Colon (tissue), 2 donors: ENCODE data around the gene PI4KA.

Source experiments
- FAIRE-seq: peaks from 2 replicates; lab custom pipeline; 2012; peaks lifted over from hg19 to GRCh38; lab: Jason Lieb, UNC
- donor health status: control.
- donor health status: control.

The PI4KA gene

DNA sequence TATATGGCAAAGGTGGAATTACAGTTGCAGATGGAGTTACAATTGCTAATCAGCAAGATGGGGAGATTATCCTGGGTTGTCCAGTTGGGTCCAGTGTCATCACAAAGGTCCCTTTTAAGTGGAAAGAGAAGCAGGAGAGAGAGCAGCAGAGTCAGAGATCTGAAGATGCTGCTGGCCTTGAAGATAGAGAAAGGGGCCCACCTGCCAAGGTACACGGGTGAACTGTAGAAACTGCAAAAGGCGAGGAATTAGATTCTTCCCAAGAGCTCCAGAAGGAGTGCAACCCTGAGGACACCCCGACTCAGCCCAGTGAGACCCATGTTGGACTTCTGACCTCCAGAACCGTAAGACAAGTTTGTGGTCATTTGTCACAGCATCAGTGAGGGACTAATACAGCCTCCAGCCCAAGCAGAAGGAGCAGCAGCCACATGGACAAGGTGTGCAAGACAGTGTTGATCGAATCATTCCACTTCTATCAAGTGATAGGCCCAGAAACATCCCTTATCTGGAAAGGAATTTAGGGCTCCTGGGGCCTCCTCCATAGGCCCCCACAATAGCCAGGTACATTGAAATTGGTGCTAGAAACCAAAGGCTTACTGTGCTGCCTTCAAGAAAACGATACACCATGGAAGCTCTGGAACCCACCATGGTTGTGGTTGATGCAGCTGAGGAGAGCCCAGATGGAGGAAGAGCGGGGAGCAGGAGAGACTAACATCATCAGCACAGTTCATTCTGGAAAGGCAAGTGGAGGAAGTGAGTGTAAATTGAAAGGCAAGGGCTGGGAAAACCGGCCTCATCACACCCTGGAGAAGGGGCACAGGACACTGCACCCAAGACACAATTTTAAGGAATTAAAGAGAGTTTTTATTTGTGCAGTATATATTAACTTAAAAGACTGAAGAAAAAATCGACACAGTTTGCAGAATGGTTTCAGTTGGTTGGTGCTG, 23.5 kb upstream of the PI4KA start:
- FAIRE-seq: no peak

- no peak for FAIRE-seq
Observed at GRCh38 chr22:20881231-20881630, 22.6 kb upstream of the PI4KA start.

- no peak for FAIRE-seq
Observed at GRCh38 chr22:20877715-20878114, 19.1 kb upstream of the PI4KA start.

DNA sequence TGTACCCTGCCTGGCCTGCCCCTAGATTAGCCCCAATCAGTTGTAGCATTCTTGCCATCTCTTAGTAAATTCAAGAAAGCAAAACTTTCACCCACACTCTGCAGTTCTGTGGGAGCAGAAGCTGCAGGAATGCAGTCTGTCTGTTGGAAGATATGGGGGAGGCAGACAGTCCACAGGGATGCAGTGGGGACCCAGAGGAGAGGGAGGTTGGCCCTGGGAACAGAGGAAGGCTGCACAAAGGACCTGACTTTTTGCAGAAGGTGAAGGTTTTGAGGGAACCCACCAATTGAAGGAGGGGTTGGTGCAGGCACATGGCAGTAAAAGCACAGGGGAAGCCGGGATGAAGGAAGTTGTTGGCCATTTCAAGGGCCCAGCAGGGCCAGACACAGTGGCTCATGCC, 16.7 kb upstream of the PI4KA start:
- no peak for FAIRE-seq

DNA sequence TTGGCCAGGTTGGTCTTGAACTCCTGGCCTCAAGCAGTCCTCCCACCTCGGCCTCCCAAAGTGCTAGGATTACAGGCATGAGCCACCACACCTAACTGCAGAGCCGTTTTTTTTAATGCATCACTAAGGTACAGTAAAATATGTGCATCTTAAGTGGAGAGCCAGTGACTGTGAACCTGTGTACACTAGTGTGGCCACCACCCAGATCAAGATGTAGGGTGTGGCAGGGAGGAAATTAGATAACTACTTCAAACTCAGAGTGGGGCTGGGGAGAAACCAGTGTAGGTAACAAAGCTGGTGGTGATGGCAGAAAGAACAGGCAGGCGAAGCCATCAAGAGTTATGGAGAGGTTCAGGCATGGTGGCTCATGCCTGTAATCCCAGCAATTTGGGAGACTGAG, 14.6 kb upstream of the PI4KA start:
- FAIRE-seq: no peak

DNA sequence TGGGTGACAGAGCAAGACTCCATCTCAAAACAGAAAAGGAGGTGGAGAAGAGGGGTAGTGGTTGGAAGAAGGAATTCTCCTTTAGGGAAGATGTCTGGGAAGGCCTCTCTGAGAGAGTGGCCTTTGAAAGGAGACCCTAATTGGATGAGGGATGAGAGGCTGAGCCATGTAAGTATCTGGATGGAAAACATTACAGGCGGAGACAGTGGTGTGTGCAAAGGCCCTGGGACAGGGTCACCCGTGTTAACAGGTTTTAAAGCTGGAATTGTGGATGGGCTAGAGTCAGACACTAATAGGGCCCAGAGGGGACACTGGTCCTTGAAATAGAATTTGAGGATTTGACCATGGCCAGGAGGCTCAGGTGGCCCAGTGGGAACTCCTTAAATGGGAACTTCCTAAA, 10.6 kb upstream of the PI4KA start:
- no peak for FAIRE-seq

DNA sequence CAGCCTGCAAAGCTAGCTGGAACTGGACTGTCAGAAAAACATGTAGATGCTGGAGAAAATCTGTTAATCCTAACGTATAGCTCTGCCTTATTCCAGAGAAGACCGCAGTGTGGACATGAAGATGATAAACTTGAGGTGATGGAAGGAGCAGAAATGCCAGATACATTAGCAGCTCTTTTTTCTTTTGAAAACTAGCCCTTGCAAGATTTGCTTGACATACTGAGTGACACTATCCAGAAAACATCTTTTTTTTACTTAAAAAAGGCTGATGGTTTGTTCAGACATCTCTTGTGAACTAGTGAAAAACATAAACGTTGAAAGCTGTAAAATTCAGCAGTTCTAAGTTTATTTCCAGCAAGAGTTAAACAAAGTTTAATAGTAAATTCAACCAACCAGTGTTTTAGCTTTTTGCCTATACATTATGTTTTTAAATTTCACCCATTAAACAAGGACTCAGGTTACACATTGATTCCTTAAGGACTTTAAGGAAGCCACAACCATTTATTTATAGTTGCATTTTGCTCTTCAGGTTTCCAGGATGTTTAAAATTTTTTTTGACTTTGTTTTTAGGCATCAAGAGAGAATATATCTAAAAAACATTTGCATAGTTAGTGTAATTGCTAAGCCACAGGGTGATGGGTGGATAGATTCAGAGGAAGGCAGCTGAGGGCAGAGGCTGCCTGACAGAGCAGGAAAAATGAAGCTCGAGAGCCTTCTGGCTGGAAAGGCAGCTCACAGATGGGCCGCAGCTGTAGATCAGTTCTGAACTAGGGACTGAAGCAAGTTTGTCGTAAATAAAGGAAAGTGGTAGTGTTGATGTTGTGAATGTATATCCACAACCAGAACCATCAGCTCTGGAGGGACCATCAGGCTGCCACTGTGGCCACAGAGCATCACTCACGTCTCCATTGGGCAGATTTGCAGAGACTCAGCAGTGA, 9.7 kb upstream of the PI4KA start:
- FAIRE-seq: no peak

- FAIRE-seq: no peak
Observed at GRCh38 chr22:20867179-20868024, 8.8 kb upstream of the PI4KA start.

GRCh38 chr22:20866736-20867135, 8.1 kb upstream of the PI4KA start:
- no peak for FAIRE-seq

- FAIRE-seq: no peak
Observed at GRCh38 chr22:20865875-20866445, 7.3 kb upstream of the PI4KA start.

DNA sequence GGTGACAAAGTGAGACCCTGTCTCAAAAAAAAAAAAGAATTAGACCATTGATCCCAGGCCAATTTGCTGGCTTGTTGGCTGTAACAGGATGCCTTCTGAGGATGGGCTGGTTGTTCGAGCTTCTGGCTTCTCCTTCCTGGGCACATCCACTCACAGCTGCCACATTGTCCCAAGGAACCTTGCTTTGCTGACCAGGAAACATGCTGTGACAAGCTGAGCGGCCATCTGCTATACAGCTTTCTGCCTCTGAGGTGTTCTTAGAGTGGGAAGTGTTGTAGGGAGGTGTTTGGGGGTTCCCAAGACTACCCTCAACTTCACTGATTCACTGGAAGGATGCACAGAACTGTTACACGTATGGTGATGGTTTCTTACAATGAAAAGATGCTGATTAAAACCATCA, 6.7 kb upstream of the PI4KA start:
- FAIRE-seq: no peak

GRCh38 chr22:20864186-20864908, 5.7 kb upstream of the PI4KA start:
- FAIRE-seq: no peak

DNA sequence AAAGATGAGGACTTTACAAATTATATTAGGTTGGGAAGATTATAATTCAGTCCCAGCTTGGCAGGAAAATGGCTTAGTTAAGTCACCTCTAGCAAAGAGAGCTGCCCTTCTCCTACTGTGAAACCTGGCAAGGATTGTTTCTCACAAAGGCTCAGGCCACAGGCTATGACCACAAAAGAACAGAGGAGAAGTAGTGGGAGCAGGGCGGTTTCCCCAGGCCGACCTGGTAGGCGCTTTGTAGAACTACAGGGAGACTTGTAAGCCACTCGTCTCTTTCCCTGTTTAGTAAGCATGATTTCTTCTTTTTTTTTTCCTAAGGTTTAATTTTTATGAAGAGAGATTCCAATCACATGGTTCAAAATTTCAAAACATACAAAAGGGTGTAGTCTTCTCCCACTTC, 4.8 kb upstream of the PI4KA start:
- no peak for FAIRE-seq

DNA sequence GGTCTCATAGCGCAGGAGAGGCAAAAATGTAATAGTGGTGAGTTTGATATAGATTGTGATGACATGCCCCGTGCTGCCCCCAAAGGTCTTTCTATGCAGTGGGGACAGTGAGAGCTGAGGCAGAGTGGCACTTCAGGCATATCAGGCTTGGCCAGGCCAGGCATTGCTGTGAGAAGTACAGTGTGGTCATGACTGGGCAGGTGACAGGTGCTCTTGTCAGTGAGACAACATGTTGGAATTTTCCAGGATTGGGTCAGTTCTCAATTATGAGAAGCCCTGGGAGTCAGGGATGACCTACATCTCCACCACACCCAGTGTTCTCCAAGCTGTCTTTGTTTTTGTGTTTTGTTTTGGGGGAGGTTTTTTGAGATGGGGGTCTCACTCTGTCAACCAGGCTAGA, 3.9 kb upstream of the PI4KA start:
- no peak for FAIRE-seq

DNA sequence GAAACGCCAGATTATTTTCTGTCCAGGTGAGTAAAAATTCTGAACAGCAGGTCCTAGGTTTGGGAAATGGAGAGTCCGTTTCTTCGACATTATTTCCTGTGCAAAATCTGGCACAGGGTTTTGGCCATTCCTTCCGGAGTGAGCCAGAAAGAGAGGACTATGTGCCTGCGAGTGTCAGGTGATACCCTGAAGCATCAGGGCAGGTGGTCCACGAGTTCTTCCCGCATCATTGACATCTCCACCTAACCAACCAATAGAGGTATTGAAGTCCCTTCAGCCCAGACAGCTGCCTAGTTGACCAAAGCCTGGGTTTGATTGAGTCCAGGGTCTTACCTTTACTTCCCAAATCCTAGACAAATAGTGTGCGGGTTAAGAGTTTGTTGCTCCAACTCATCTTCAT, 1.0 kb upstream of the PI4KA start:
- FAIRE-seq: no peak

DNA sequence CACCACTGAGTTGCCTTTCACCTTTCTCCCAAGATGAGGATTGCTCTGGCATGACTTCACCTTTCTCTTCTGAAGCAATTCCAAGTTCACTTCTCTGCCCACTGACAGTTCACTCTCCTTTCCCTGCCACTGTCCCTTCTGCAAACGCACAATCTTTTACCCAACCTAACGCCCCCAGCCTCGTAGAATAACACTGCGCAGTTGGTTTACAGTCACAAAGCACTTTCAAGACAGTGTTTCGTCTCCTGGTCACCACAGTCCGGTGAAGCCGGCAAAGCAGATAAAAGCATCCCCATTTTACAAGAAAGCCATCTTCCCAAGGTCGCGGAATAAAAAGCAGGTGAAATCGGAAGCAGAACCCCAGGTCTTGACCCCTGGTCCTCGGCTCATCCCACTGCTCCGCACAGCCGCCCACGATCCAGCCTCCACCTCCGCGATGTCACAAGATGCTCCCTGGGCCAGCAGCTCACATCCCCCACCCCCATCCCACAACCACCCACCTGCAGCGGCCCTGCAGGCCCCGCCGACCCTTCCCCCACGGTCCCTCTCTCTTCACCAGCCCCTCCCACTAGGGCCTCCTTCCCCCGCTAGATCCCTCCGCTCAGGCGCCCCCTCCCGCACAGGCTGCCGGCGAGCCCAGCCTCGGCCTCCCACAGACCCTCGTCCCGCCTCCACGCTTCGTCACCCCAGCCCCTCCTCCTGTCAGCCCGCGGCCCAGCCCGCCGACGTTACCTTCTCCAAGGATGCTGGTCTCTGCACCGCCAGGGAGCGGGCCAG, 585 bp downstream of the PI4KA start:
- no peak for FAIRE-seq

GRCh38 chr22:20857247-20857643, 1.4 kb downstream of the PI4KA start:
- FAIRE-seq: no peak

- no peak for FAIRE-seq
Observed at GRCh38 chr22:20853236-20853660, 5.4 kb downstream of the PI4KA start.

GRCh38 chr22:20852503-20852902, 6.1 kb downstream of the PI4KA start:
- no peak for FAIRE-seq

GRCh38 chr22:20852076-20852475, 6.5 kb downstream of the PI4KA start:
- no peak for FAIRE-seq
